ENCODE measurements around the gene ADGRG6.

- TF ChIP-seq CTCF (IDR thresholded peaks at IDR 0.05 in 8 of 11, conservative IDR thresholded peaks at IDR 0.05 in 3 of 11): no peak
- no peak for TF ChIP-seq POLR2A (IDR thresholded peaks at IDR 0.05)
These were observed 60.3 kb downstream of the ADGRG6 start for GRCh38 chr6:142361779-142362750.
